Ovary (tissue), 9 donors: ENCODE measurements around the gene TBX21. TPM values are rescaled to one million over a fixed set of nuclear protein-coding genes. Genes with fewer than 3 reads are reported as not detected.
A peak's percentile ranks its signal among the peaks of the same experiment; 100 is the strongest.

ENCODE experiments used
- DNase-seq, 5 donors: peaks; one replicate each; pipeline ENCODE4 v3.0.0-alpha.2; 2019 to 2020
- H3K27ac ChIP-seq, 2 donors: fragments of 200-600 bp; one replicate each; pipeline versions ENCODE4 v1.5.1 to v1.8.0; 2019 to 2022
- H3K27me3 ChIP-seq: fragments of 200-600 bp; one replicate; pipeline ENCODE4 v1.8.0; 2022
- H3K36me3 ChIP-seq: fragments of 200-600 bp; sonication (generic); one replicate; pipeline ENCODE4 v1.5.1; 2019
- H3K4me1 ChIP-seq: one replicate; pipeline ENCODE4 v1.8.1; 2013; ENCODE audit warnings: mild to moderate bottlenecking, moderate library complexity; ENCODE audit not compliant: insufficient read depth
- H3K4me3 ChIP-seq: fragments of 200-600 bp; sonication (generic); one replicate; pipeline ENCODE4 v1.5.1; 2017
- H3K9me3 ChIP-seq, 2 donors: fragments of 200-600 bp in 1 of 2; sonication (generic) in 1 of 2; one replicate each; pipeline versions ENCODE4 v1.5.1 to v1.8.1; 2013 to 2019; ENCODE audit warnings: mild to moderate bottlenecking in 1 of 2, moderate library complexity in 1 of 2
- EP300 ChIP-seq: sonication (generic); formaldehyde crosslinking; IDR thresholded peaks from one replicate; pipeline ENCODE4 v1.6.1; 2017; ENCODE audit warnings: antibody characterized with exemption
- POLR2A ChIP-seq: fragments of 450-650 bp; IDR thresholded peaks from one replicate; pipeline ENCODE4 v1.6.1; 2017; ENCODE audit warnings: antibody characterized with exemption, mild to moderate bottlenecking, moderate library complexity
- WGBS, 3 donors: extraction: QIAGEN DNeasy Blood & Tissue Kit in 1 of 3; methylation state at CpG; one replicate each; pipeline versions ENCODE4 v1.1.5 to v1.1.7; 2013 to 2017; 5-methylcytosine and 5-hydroxymethylcytosine counted together
- intact Hi-C, 4 donors: fragments of 100-400 bp; cut with DNase I; formaldehyde crosslinking; loops; one replicate each; pipeline versions ENCODE4 v1.11.0 to v1.15.1; 2022 to 2023
- polyA plus RNA-seq, 2 donors: library from polyadenylated mRNA; stranded (reverse); fragments of 200-250 nt in 1 of 2; fragments of 350-450 nt in 1 of 2; fragmentation: Illumina TruSeq in 1 of 2; extraction: RNeasy Lipid Tissue Mini Kit (QIAGEN cat#74804) in 1 of 2; gene quantifications; one replicate each; pipeline ENCODE4 v1.2.3, GENCODE V29; 2013 to 2014
- total RNA-seq, 7 donors: library from RNA; depleted of rRNA in 2 of 7; stranded (reverse); fragments of >200 nt in 2 of 7; fragmentation: NEBNext Ultra II Directional in 3 of 7; extraction: Animal tissue kit (Norgen Biotek cat#: 25700) in 3 of 7; gene quantifications; one replicate each; pipeline versions ENCODE4 v1.1.0 to v1.2.4, GENCODE V29; 2016 to 2023
- TF ChIP-seq, protein P1 (sequence below), 3 donors: fragments of 450-650 bp in 2 of 3; fragments of 200-600 bp in 1 of 3; IDR thresholded peaks; one replicate each; pipeline versions ENCODE4 v1.5.1 to v1.8.0; 2016 to 2022; ENCODE audit warnings: antibody characterized with exemption in 3 of 3, mild to moderate bottlenecking in 1 of 3
- donor health status: DM: no; HTN: no; CAD: no; lungs with moderate emphysema.
- donor health status: DM: no; HTN: no; CAD: no.
- donor health status: Bipolar disorder and iron deficiency.
- donor health status: DM: yes; HTN: yes; CAD: no.
- donor health status: DM: no; HTN: no; CAD: no.
- donor health status: DM: yes; HTN: yes; CAD: no.

TBX21 gene
- total and polyA plus RNA-seq, 9 donors, result 0.12 to 1.4 (median 0.33) TPM; not detected in 1

DNA sequence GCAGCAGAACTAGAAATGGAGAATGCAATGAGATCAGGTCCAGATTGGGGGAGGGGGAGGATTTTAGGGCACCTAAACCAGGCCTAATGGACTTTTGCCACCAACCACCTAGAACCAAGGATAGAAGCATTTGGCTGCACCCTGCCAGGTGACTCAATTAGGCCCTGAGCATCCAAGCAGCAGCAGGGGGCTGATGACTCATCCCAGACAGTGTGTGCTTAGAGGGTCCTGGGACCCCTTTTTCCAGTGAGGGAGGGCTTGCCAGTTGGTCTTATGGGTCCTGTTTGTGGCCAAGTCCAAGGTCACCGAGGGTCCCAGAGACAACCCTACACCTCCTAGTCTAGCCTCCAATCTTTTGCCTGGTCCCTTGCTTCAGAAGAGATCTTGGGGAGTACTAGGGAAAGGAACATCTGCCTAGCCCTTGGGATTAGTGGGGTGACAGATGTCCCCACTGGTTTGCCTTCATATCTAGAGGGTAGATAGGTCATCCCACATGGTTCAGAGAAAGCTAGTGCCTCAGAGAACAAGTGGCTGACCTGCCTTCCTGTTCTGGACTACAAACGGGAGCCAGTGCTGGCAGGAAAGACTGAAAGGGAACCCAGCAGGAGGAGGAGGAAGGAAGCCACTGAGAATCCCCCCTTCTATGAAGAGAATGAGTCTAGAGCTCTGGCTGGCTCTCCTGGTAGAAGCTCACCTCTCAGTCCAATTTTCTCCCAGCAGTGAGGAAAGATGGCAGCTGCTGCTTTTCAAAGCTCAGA lies 40.7 kb upstream of the TBX21 start:
- H3K4me3 ChIP-seq, result no peak overlapping the region
- intact Hi-C loops, result no loop called here
- H3K4me1 ChIP-seq, result peaks cover 3% of the 10 kb centered on the region
- DNase-seq, result no peak
- 52 to 57% (median 56%) methylated on average over 2 of the region's 2 CpGs for WGBS, 3 donors
- no peaks in the 10 kb centered on the region for H3K36me3 ChIP-seq
- no peaks in the 10 kb centered on the region for H3K9me3 ChIP-seq
- TF ChIP-seq POLR2A, result no peak
- H3K27ac ChIP-seq, result no peak overlapping the region
- no peaks in the 10 kb centered on the region for H3K27me3 ChIP-seq

DNA sequence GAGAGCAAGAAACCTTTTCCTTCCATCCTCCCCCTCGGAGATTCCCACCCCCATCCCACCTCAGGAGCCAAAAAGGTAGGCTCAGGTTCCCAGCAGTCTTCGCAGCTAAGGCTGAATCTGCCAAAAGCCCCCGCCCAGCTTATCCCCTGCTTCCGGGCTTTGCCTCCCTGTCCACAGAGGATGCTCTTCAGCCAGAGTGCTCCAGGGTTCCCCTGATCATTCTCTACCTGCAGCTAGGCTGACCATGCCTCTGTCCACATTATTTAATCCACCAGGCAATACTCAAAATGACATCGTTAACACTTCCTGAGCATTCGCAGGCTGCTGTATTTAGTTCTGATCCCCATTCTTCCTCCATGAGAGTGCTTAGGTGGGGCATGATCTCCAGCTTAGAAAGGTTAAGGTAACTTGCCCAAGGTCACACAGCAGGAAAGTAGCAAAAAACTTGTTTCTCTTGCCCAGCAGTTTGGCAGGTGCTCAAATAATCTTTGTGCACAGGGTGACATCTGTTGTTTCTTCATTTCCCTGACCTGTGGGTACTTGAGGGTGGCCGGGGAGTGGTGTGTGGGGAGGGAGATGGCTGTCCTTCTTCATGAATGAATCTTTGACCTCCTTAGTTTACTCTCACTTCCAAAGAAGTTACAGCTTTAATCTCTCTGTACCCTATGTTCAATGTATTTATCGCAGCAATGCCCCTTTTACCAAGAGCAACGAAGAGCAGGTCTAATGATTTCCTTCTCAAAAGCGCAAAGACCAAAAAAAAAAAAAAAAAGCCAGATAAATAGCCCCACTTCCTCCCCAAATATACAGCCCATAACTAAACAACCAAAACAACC lies 39.9 kb upstream of the TBX21 start:
- DNase-seq, result peak in 1 of 5 donors; percentile 47

DNA sequence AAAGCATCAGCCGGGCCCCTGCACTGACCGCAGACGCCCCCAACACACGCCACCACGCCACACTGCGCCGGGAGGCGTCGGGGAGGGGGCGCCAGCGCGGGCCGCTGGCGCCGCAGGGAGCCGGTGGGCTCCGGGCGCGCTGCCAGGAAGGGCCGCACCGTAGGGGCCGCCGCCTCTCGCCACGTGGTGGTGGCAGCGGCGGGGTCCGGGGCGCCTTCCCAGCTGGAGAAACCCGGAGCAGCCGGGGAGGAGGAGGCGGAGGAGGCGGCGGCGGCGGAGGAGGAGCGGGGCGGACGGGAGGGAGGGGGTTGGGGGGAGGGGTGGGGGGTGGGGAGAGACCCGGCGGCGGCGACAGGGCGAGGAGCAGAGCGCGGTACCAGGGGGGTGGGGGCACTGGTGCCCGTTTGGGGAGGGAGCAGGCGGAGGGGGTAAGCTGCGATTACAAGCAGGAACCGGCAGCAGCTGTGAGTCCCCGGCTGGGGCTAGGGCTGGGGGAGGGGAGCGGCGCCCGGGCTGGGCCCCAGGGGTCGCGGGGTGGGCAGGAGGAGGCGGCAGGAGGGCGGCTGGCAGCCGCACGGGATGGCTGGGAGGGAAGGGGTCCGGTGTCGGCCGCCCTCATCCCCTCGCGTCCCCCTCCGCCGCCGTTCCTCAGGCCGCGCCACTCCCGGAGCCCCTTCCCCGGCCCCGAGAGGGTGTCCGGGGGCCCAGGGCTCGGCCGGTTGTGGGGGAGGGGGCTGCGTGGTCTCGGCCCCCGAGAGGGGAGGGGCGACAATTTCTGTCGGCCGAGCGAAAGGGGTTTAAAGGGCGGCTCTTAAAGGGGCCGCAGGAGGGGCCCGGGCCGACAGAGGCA lies 39.1 kb upstream of the TBX21 start, which contains the start of gene TBKBP1:
Gene TBKBP1, plus strand, starts transcription at position 431 of the 850 bp plus-strand sequence. CDS start 1,952 bp downstream, outside the sequence.
- H3K9me3 ChIP-seq, result no peaks in the 10 kb centered on the region
- intact Hi-C loops, result no loop called here
- peak; percentile 56 to 84 (median 73) for DNase-seq
- TF ChIP-seq POLR2A, result no peak
- TF ChIP-seq EP300, result no peak
- TF ChIP-seq, protein P1, sequence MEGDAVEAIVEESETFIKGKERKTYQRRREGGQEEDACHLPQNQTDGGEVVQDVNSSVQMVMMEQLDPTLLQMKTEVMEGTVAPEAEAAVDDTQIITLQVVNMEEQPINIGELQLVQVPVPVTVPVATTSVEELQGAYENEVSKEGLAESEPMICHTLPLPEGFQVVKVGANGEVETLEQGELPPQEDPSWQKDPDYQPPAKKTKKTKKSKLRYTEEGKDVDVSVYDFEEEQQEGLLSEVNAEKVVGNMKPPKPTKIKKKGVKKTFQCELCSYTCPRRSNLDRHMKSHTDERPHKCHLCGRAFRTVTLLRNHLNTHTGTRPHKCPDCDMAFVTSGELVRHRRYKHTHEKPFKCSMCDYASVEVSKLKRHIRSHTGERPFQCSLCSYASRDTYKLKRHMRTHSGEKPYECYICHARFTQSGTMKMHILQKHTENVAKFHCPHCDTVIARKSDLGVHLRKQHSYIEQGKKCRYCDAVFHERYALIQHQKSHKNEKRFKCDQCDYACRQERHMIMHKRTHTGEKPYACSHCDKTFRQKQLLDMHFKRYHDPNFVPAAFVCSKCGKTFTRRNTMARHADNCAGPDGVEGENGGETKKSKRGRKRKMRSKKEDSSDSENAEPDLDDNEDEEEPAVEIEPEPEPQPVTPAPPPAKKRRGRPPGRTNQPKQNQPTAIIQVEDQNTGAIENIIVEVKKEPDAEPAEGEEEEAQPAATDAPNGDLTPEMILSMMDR (IDR thresholded peaks at IDR 0.05), result no peak
- peak within 1 kb of the TSS; percentile 58 for H3K4me3 ChIP-seq
- no peaks in the 10 kb centered on the region for H3K27me3 ChIP-seq
- H3K27ac ChIP-seq, result peak within 1 kb of the TSS; percentile 92 to 94
- no peaks in the 10 kb centered on the region for H3K4me1 ChIP-seq
- 0 to 1% (median 1%) methylated on average over 73 to 86 of the region's 87 CpGs for WGBS, 3 donors
- no peaks in the 10 kb centered on the region for H3K36me3 ChIP-seq

More for the DNA sequence above, 39.9 kb upstream of the TBX21 start:
- Histone ChIP-seq H3K36me3 (no peaks in the 10 kb centered on the region), H3K4me3 (peak overlapping the region; percentile 58), H3K27me3 (no peaks in the 10 kb centered on the region), H3K27ac (peak overlapping the region in 1 of 2 donors; percentile 92), H3K9me3 (no peaks in the 10 kb centered on the region), H3K4me1 (no peaks in the 10 kb centered on the region)
- 17 to 24% (median 18%) methylated on average over 10 of the region's 10 CpGs for WGBS, 3 donors
- TF ChIP-seq, protein P1 (IDR thresholded peaks at IDR 0.05), result no peak
- TF ChIP-seq POLR2A, result no peak
- TF ChIP-seq EP300, result no peak
- intact Hi-C loops, result no loop called here

DNA sequence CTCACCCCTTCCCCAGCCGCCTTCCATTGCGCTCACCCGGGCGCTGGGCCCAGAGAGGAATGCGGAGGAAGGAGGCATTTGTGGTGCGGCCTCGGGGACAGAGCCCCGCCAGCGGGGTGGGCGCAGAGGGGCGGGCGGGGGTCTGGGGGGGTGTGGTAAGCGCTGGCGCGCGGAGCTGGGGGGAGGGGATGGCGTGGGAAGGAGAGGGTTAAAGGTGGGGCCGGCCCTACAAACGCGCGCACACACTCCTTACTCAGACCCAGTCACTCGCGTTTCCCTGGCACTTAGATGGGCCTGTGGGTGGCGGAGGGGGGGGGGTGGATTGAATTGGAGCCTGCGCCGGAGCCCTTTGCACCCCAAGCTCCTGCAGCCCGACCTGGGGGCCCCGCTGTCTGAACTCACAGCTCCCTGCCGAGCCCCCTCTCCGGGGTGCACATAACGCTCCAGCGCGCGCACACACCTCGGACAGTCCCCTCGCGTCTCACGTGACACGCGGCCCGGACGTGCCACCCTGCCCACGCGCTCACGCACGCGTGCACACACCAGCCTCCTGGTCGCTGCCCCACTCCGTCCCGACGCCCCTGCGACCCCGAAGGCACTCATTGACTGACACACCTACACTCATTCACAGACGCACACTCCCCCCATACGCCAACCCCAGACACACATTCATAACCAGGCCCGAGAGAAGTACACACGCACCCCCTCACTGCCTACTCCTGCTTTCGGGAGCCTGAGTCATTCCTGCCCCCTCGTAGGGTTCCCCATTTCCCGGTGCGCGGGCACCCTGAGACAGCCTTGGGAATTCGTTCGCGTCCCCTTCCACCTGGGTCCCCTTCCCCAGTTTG lies 38.2 kb upstream of the TBX21 start:
- intact Hi-C loops, result no loop called here
- 0% methylated on average over 49 to 65 of the region's 65 CpGs for WGBS, 3 donors

More for the DNA sequence above, 38.2 kb upstream of the TBX21 start:
- Histone ChIP-seq H3K4me3 (peak overlapping the region; percentile 58), H3K36me3 (no peaks in the 10 kb centered on the region), H3K9me3 (no peaks in the 10 kb centered on the region), H3K4me1 (no peaks in the 10 kb centered on the region), H3K27me3 (no peaks in the 10 kb centered on the region), H3K27ac (peak overlapping the region; percentile 92 to 94)
- DNase-seq, result peak; percentile 66 to 84 (median 78)
- TF ChIP-seq, protein P1 (IDR thresholded peaks at IDR 0.05), result no peak
- no peak for TF ChIP-seq POLR2A
- no peak for TF ChIP-seq EP300
